HG03571 (cell line): Measurements from ENCODE around the gene BTF3L4.

Experiments
- ATAC-seq: cut with Tn5 transposase; IDR thresholded peaks from one replicate; pipeline ENCODE4 v1.9.1; 2021; ENCODE audit not compliant: unreplicated experiment

BTF3L4 gene

DNA sequence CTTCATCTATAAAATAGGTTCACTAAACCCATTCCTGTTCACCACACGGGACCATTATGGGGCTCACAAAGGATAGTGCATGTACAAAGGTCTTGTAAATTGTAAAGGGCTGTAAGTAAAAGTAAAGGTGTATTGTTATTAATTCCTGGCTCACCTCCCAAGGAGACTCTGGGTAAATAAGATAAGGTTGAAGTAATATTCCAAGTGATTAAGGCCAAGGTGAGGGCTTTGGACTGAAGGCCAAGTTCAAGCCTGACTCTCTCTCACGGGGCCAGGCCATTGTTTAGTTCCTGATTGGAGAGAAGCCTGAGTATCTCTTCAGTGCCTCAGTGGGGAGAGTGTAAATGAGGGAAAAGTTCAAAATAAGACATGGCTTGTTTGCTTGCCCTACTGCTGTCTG lies 66.3 kb downstream of the BTF3L4 start:
- no peak for ATAC-seq

DNA sequence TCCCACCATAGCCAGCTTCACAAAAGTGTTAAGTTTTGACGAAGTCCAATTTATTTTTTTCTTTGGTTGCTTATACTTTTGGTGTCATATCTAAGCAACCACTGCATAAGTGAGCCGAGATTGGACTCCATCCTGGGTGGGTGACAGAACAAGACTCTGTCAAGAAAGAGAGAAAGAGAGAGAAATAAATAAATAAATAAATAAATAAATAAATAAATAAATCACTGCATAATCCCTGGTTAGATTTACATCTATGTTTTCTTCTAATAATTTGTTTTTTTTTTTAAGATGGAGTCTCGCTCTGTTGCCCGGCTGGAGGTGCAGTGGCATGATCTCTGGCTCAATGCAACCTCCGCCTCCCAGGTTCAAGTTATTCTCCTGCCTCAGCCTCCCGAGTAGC lies 67.5 kb downstream of the BTF3L4 start:
- no peak for ATAC-seq

DNA sequence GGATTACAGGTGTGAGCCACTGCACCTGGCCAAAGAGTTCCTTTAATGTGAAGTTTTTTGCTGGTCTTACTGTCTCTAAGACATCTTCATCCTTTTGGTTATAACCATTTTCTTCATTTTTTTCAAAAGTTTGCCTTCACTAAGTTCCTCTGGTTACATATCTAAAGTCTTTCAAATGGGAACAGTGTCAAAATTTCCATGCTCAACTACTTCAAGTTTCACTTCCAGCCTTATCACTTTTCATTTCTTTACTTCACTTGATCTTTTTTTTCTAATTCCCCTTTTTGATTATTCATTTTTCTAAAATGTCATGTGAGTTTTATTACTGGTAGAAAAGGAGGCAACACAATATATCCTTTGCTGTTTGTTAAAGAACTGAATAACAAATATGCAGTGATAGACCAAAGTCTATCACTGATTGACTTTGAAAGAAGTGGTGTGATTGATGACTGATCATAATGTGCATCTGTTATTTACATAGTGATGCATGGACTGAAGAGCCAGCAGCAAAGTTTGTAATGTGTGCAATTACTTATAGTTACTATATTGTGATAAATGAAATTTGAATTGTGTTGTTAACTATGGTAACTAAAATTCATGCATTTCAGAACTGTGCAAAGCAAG lies 69.8 kb downstream of the BTF3L4 start:
- no peak for ATAC-seq

DNA sequence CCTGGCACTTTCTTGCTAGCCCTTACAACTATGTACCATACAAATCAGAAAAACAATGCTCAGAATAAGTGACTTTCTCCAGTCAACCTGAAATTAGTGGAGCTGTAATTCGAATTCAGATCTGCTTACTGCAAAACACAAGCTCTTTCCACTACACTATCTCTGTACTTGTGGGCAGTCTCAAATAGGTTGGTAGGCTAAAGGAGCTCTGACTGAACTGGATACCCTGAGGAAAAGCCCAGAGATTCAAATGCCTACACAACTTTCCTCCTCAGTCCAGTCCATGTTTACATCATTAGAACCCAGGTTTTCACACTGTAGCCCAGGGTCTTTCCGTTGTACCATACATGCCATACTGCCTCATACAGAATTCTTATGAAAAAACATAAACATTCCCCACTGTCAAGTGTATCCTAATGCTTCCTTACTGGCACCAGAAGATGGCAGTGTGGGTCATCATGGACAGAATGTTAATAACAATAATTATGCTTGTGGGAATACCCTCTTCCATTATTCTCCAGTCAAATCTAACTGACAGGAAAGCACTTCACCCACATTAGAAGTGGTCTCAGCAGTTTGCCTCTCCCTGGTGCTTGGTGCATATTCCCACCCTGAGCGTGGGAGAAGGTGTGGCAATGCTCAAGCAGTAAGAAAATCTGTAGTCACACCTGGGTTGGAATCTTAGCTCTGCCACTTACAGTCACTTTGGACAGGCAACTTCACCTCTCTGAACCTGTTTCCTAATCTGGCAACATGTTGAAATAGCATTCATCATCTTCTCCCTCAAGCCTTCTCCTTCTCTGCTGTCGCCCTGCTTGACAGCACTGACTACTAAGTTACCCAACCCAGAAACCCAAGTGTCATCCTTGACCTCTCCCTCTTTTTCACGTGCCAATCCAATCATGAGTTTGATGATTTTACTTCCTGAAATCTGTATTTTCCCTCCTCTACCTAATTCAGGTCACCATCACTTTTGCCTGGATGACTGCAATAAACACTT lies 71.4 kb downstream of the BTF3L4 start:
- ATAC-seq: no peak

DNA sequence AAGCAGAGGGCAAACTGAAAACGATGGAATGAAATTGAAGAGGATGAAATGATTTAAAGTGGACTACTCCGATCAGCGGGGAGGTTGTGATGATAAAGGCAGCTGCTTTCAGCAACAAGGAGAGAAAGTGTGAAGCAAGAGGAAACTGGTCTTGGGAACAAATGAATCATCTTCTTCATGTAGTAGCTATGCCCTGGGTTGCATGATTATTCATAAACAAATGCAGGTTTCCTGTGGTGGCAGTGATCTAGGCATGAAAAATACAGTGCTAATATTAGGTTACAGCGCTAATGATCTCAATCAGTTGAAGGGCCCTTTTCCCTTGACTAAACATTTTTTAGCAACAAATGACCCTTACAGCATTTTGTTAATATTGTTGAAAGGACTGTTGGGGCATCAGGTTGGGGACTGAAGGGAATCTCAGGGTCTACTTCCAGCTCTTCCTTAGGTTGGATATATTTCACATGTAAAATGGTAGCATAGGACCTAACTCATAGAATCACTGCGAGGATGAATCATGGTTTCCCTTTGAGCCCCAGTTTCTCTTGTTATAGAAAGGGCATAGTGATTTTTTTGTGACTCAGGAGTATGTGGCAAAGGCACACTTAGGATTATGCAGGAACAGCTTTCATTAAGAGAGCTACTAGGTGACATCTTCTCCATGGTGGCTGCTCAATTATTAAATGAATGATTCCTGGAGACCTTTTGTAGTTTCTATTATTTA lies 83.9 kb downstream of the BTF3L4 start:
- ATAC-seq: no peak
